Astrocyte (in vitro differentiated cells and primary cell): ENCODE data around the gene XXYLT1. TPM values are rescaled to one million over a fixed set of nuclear protein-coding genes. Genes with fewer than 3 reads are reported as not detected.
A peak's percentile ranks its signal among the peaks of the same experiment; 100 is the strongest.

Experiments
- DNase-seq: peaks from one replicate; pipeline ENCODE4 v3.0.0-alpha.2; 2010; ENCODE audit warnings: low read depth
- FAIRE-seq: peaks from 2 replicates; lab custom pipeline; 2011; peaks lifted over from hg19 to GRCh38; lab: Jason Lieb, UNC
- H2AFZ ChIP-seq: 2 replicates; pipeline ENCODE4 v1.6.0; 2012; ENCODE audit warnings: low read depth, low read length, inconsistent platforms
- H3K27ac ChIP-seq: 2 replicates; pipeline ENCODE4 v1.5.1; 2011; ENCODE audit warnings: low read depth, low read length, inconsistent platforms
- H3K27me3 ChIP-seq: 2 replicates; pipeline ENCODE4 v1.6.0; 2011; ENCODE audit warnings: low read length, inconsistent platforms; ENCODE audit not compliant: insufficient read depth
- H3K36me3 ChIP-seq: 2 replicates; pipeline ENCODE4 v1.5.1; 2011; ENCODE audit warnings: low read length, inconsistent platforms; ENCODE audit not compliant: insufficient read depth
- H3K4me1 ChIP-seq: 2 replicates; pipeline ENCODE4 v1.5.1; 2011; ENCODE audit warnings: low read length, inconsistent platforms; ENCODE audit not compliant: insufficient read depth
- H3K4me2 ChIP-seq: 2 replicates; pipeline ENCODE4 v1.6.0; 2012; ENCODE audit warnings: low read length, inconsistent platforms
- H3K4me3 ChIP-seq: 2 replicates; pipeline ENCODE4 v1.5.1; 2011; ENCODE audit warnings: low read depth, mild to moderate bottlenecking, low read length, inconsistent platforms; ENCODE audit not compliant: insufficient read depth
- H3K79me2 ChIP-seq: 2 replicates; pipeline ENCODE4 v1.6.0; 2012; ENCODE audit warnings: mild to moderate bottlenecking, low read length, inconsistent platforms; ENCODE audit not compliant: insufficient read depth
- H3K9ac ChIP-seq: 2 replicates; pipeline ENCODE4 v1.6.0; 2012; ENCODE audit warnings: mild to moderate bottlenecking, low read length, inconsistent platforms
- H3K9me3 ChIP-seq: 2 replicates; pipeline ENCODE4 v1.5.1; 2012; ENCODE audit warnings: low read depth, mild to moderate bottlenecking, low read length, inconsistent platforms; ENCODE audit not compliant: insufficient read depth
- H4K20me1 ChIP-seq: 2 replicates; pipeline ENCODE4 v1.6.0; 2012; ENCODE audit warnings: low read length, inconsistent platforms; ENCODE audit not compliant: insufficient read depth
- H3K27ac Mint-ChIP-seq: one replicate; pipeline ENCODE4 v1.8.0; 2021; ENCODE audit warnings: mild to moderate bottlenecking, mixed read lengths; ENCODE audit not compliant: unreplicated experiment
- H3K27me3 Mint-ChIP-seq: one replicate; pipeline ENCODE4 v1.8.0; 2021; ENCODE audit warnings: low read depth, mixed read lengths; ENCODE audit not compliant: unreplicated experiment
- H3K36me3 Mint-ChIP-seq: one replicate; pipeline ENCODE4 v1.8.0; 2021; ENCODE audit warnings: low read depth, mixed read lengths; ENCODE audit not compliant: unreplicated experiment
- H3K4me1 Mint-ChIP-seq: one replicate; pipeline ENCODE4 v1.8.0; 2021; ENCODE audit warnings: low read depth, mixed read lengths; ENCODE audit not compliant: unreplicated experiment
- H3K4me3 Mint-ChIP-seq: one replicate; pipeline ENCODE4 v1.8.0; 2021; ENCODE audit warnings: mild to moderate bottlenecking, moderate library complexity, mixed read lengths; ENCODE audit not compliant: unreplicated experiment
- H3K9me3 Mint-ChIP-seq: one replicate; pipeline ENCODE4 v1.8.0; 2021; ENCODE audit warnings: mild to moderate bottlenecking, mixed read lengths; ENCODE audit not compliant: unreplicated experiment
- CTCF ChIP-seq: IDR thresholded peaks from 2 replicates; pipeline ENCODE4 v1.5.1; 2011; ENCODE audit warnings: low read depth, mild to moderate bottlenecking, inconsistent platforms, low read length, moderate library complexity; ENCODE audit not compliant: insufficient read depth
- EZH2 ChIP-seq: IDR thresholded peaks from 2 replicates; pipeline ENCODE4 v1.6.1; 2012; ENCODE audit warnings: mild to moderate bottlenecking, low read length, inconsistent platforms; ENCODE audit not compliant: insufficient read depth
- total RNA-seq: library from RNA; stranded (reverse); gene quantifications from 2 replicates; pipeline ENCODE4 v1.2.1, GENCODE V29; 2021

The XXYLT1 gene
- total RNA-seq, 1 donor from 2014 or later: 26.2 TPM

GRCh38 chr3:195032955-195033354, 238.0 kb downstream of the XXYLT1 start:
- no peak for DNase-seq
- Histone ChIP-seq H3K4me3 (no peak overlapping the region), H3K27me3 (peaks cover 2% of the 10 kb centered on the region), H2AFZ (no peak overlapping the region), H3K4me2 (no peak overlapping the region), H3K4me1 (peaks cover 10% of the 10 kb centered on the region), H3K9ac (no peak overlapping the region), H3K27ac (no peak overlapping the region), H4K20me1 (no peaks in the 10 kb centered on the region), H3K79me2 (no peaks in the 10 kb centered on the region), H3K9me3 (no peaks in the 10 kb centered on the region), H3K36me3 (no peaks in the 10 kb centered on the region)
- no peak for FAIRE-seq
- H3K4me1 Mint-ChIP-seq: peaks cover 13% of the 10 kb centered on the region
- no peak overlapping the region for H3K4me3 Mint-ChIP-seq
- no peak for TF ChIP-seq CTCF
- no peak for TF ChIP-seq EZH2
- H3K9me3 Mint-ChIP-seq: peaks cover 5% of the 10 kb centered on the region
- H3K36me3 Mint-ChIP-seq: peaks cover 1% of the 10 kb centered on the region
- peaks cover 20% of the 10 kb centered on the region for H3K27me3 Mint-ChIP-seq
- no peak overlapping the region for H3K27ac Mint-ChIP-seq

- no peak overlapping the region for H3K4me3 ChIP-seq
- no peak overlapping the region for H2AFZ ChIP-seq
- Mint-ChIP-seq H3K4me1 (peaks cover 13% of the 10 kb centered on the region), H3K27ac (no peak overlapping the region), H3K27me3 (peaks cover 25% of the 10 kb centered on the region), H3K9me3 (no peaks in the 10 kb centered on the region), H3K4me3 (no peak overlapping the region), H3K36me3 (peaks cover 1% of the 10 kb centered on the region)
- no peaks in the 10 kb centered on the region for H3K9me3 ChIP-seq
- peaks cover 4% of the 10 kb centered on the region for H3K27me3 ChIP-seq
- no peak for TF ChIP-seq CTCF
- no peak for TF ChIP-seq EZH2
- FAIRE-seq (no peak), DNase-seq (no peak)
- H4K20me1 ChIP-seq: no peaks in the 10 kb centered on the region
- H3K79me2 ChIP-seq: no peaks in the 10 kb centered on the region
- H3K4me1 ChIP-seq: peaks cover 10% of the 10 kb centered on the region
- no peak overlapping the region for H3K27ac ChIP-seq
- H3K9ac ChIP-seq: no peak overlapping the region
- no peaks in the 10 kb centered on the region for H3K36me3 ChIP-seq
- no peak overlapping the region for H3K4me2 ChIP-seq
These were observed 238.7 kb downstream of the XXYLT1 start for GRCh38 chr3:195032106-195032759.

GRCh38 chr3:195031574-195032003, 239.4 kb downstream of the XXYLT1 start:
- H3K9me3 ChIP-seq: no peaks in the 10 kb centered on the region
- FAIRE-seq: no peak
- H3K9ac ChIP-seq: no peak overlapping the region
- H3K27me3 ChIP-seq: peaks cover 3% of the 10 kb centered on the region
- no peak for DNase-seq
- TF ChIP-seq CTCF (no peak), EZH2 (no peak)
- peaks cover 1% of the 10 kb centered on the region for H3K36me3 Mint-ChIP-seq
- H3K79me2 ChIP-seq: no peaks in the 10 kb centered on the region
- H3K27ac Mint-ChIP-seq: no peak overlapping the region
- no peaks in the 10 kb centered on the region for H3K9me3 Mint-ChIP-seq
- no peaks in the 10 kb centered on the region for H4K20me1 ChIP-seq
- H3K27me3 Mint-ChIP-seq: peaks cover 19% of the 10 kb centered on the region
- H3K4me3 Mint-ChIP-seq: no peak overlapping the region
- H3K4me1 ChIP-seq: peaks cover 10% of the 10 kb centered on the region
- H3K27ac ChIP-seq: no peak overlapping the region
- H3K36me3 ChIP-seq: no peaks in the 10 kb centered on the region
- H3K4me1 Mint-ChIP-seq: peaks cover 13% of the 10 kb centered on the region
- H3K4me3 ChIP-seq: no peak overlapping the region
- H3K4me2 ChIP-seq: peak overlapping the region; percentile 38
- H2AFZ ChIP-seq: no peak overlapping the region
